ENCODE results near the gene DCAF11. TPM values are rescaled to one million over a fixed set of nuclear protein-coding genes. Genes with fewer than 3 reads are reported as not detected.
A peak's percentile ranks its signal among the peaks of the same experiment; 100 is the strongest.

DCAF11 gene
- total and polyA plus RNA-seq, 2 of the 13 experiments (the other 11 are each of a cell fraction or from before 2014, with no cell fraction given), result 150 to 257 TPM

DNA sequence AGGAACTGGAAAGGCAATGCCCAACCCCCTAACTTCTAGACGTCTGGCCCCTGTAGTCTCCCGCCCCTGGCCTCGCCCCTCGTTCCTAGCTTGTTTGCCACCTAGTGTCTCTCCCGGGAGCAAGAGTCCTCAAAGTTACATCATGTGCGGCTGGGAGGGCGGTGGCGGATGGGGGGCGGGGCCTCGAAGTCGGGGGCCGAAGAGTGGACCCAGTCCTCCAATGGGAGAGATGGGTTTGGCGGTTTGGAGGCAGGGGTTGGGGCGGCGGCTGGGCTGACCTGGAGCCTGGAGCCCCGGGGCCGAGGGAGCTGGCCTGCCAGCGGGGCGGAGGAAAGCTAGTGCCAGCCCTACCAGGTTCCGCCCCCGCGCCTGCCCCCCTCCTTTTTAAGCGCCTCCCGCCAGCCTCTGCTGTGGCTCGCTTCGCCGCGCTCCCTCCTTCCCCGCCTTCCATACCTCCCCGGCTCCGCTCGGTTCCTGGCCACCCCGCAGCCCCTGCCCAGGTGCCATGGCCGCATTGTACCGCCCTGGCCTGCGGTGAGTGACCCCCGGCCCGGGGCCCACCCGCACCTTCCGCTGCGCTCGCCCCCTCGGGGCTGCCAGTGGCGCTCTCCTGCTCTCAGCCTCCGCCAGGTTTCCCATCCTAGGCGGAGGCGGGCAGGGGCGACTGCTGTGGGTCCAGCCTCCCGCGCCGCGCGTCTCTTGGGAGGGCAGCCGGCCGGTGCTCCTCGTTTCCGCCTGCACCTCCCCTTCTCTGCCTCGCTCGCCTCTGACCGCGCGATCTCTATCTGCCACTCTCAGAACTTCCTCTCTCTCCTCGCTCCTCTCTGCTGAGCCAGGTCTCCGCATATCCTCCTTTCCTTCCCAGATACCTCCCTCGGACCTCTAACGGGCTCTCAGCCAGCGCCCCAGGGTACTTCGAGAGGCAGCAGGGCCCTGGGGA is 20.4 kb upstream of the DCAF11 start, which contains the start of gene PCK2 (continued):
- TF ChIP-seq ZNF770 (CRISPR knock-in tag; IDR thresholded peaks at IDR 0.05) (no peak), NFIB (CRISPR knock-in tag; IDR thresholded peaks at IDR 0.05; ENCODE audit: borderline replicate concordance) (no peak; the same call in 1 of the 2 replicates), RNF219 (CRISPR knock-in tag; IDR thresholded peaks at IDR 0.05) (no peak), CREBL2 (CRISPR knock-in tag; IDR thresholded peaks at IDR 0.05; ENCODE audit: borderline replicate concordance) (no peak; the same call in none of the 2 replicates), PLRG1 (conservative IDR thresholded peaks at IDR 0.05) (no peak), TBX3 (IDR thresholded peaks at IDR 0.05; ENCODE audit: borderline replicate concordance) (peak; percentile 41; the same call in 1 of the 2 replicates), ZNF251 (CRISPR knock-in tag; IDR thresholded peaks at IDR 0.05) (no peak), ZNF761 (CRISPR knock-in tag; conservative IDR thresholded peaks at IDR 0.05) (peak; percentile 85), MYC (CRISPR knock-in tag; IDR thresholded peaks at IDR 0.05; ENCODE audit: borderline replicate concordance) (peak; percentile 94), MTERF4 (CRISPR knock-in tag; IDR thresholded peaks at IDR 0.05) (no peak)
- TF ChIP-seq, protein P1, sequence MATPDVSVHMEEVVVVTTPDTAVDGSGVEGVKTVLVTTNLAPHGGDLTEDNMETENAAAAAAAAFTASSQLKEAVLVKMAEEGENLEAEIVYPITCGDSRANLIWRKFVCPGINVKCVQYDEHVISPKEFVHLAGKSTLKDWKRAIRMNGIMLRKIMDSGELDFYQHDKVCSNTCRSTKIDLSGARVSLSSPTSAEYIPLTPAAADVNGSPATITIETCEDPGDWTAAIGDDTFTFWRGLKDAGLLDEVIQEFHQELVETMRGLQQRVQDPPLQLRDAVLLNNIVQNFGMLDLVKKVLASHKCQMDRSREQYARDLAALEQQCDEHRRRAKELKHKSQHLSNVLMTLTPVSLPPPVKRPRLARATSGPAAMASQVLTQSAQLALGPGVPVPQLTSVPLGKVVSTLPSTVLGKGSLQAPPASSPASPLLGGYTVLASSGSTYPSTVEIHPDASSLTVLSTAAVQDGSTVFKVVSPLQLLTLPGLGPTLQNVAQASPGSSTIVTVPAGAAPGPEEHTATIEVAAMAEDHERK (CRISPR knock-in tag; IDR thresholded peaks at IDR 0.05; ENCODE audit: low read depth), result peak; percentile 21; the same call in 1 of the 2 replicates
- TF ChIP-seq, protein P2, sequence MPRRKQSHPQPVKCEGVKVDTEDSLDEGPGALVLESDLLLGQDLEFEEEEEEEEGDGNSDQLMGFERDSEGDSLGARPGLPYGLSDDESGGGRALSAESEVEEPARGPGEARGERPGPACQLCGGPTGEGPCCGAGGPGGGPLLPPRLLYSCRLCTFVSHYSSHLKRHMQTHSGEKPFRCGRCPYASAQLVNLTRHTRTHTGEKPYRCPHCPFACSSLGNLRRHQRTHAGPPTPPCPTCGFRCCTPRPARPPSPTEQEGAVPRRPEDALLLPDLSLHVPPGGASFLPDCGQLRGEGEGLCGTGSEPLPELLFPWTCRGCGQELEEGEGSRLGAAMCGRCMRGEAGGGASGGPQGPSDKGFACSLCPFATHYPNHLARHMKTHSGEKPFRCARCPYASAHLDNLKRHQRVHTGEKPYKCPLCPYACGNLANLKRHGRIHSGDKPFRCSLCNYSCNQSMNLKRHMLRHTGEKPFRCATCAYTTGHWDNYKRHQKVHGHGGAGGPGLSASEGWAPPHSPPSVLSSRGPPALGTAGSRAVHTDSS (CRISPR knock-in tag; conservative IDR thresholded peaks at IDR 0.05), result peak; percentile 99; the same call in 1 of the 2 replicates
- TF ChIP-seq, protein P3, sequence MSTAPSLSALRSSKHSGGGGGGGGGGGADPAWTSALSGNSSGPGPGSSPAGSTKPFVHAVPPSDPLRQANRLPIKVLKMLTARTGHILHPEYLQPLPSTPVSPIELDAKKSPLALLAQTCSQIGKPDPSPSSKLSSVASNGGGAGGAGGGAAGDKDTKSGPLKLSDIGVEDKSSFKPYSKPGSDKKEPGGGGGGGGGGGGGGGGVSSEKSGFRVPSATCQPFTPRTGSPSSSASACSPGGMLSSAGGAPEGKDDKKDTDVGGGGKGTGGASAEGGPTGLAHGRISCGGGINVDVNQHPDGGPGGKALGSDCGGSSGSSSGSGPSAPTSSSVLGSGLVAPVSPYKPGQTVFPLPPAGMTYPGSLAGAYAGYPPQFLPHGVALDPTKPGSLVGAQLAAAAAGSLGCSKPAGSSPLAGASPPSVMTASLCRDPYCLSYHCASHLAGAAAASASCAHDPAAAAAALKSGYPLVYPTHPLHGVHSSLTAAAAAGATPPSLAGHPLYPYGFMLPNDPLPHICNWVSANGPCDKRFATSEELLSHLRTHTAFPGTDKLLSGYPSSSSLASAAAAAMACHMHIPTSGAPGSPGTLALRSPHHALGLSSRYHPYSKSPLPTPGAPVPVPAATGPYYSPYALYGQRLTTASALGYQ (CRISPR knock-in tag; IDR thresholded peaks at IDR 0.05), result peak; percentile 90
